Measurements from ENCODE around the gene LZTS2.
"Not testable (repeated sequence)": the region's sequence is repeated elsewhere in the genome, so short reads cannot be mapped to it uniquely, and the experiment has no call there.

The LZTS2 gene

GRCh38 chr10:100999742-101000126, at the start of gene LZTS2:
Gene LZTS2, plus strand, starts transcription at chr10:100999808. Its CDS starts 2,731 bp downstream, at chr10:101002539.
- peak in 1 of 2 donors; percentile 76 for DNase-seq

- no peak for DNase-seq
Observed at GRCh38 chr10:100960251-100960650, 39.4 kb upstream of the LZTS2 start.

DNA sequence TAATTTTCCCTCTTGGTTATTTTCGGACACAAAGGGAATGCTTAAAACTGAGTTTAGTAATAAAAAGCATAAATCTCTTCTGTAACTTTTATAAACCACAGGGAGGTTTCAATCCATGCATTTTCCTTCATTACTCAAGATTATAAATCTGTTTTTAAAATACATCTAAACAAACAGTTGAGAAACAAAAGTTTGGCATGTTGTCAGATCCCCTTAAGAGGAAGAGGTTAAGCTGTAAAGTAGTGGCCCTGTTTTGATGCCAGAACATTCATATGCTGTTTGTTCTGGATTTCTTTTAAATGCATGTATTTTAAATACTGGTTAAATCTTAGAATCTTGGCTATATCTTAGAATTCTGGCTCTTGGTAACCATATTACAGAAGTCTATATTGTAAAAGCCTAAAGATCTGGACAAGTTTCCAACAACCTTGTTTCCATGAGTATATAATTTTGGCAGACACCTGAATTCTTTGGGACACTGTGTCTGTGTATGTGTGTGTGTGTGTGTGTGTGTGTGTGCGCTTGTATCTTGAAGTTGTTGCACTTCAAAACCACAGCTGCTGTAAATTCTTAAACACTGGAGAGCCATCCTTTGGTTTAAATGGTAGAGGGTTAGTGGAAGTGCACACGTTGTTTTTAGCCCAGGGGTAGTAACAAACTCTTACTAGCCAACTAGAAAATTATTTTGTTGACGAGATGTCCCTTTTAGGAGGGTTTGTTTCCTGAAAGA, 37.1 kb upstream of the LZTS2 start:
- no peak for DNase-seq

GRCh38 chr10:100963826-100964225, 35.8 kb upstream of the LZTS2 start:
- DNase-seq = no peak

DNA sequence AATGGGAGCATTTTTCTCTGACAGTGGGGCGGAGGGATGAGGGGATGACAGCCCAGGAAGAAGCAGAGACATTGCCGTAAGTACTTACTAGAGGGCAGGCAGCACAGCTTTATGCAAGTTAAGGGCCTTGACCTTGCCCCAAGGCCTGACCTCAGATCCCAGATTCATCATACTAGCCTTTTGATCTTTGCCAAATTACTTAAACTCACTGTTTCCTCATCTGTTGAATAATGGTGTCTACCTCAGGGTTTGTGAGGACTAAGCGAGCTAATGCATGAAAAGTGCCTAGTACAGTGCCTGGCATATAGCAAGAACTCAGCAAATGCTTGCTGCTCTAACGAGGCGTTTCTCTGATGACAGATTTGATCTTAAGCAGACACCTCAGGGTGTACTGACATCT, 33.8 kb upstream of the LZTS2 start:
- no peak for DNase-seq

- DNase-seq = no peak
Observed at GRCh38 chr10:100966887-100967286, 32.7 kb upstream of the LZTS2 start.

DNA sequence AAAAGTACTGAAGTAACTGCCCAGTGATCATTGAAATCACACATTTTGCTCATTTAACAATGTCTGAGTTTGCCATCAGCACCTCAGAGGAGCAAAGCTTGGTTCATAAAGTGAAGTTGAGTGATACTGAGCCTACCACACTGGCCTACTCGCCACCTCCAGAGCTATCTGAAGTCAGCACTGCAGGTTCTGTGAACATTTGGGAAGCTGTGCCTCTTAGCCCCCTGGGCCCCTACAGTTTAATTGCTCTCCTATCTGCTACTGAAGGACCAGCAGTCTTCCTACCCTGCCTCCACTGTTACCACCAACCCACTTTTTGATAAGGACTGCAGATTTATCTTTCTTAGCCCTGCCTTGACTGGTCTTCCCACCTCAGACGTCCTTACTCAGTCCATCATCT, 32.3 kb upstream of the LZTS2 start:
- no peak for DNase-seq

GRCh38 chr10:100968062-100968736, 31.4 kb upstream of the LZTS2 start:
- DNase-seq = no peak

DNA sequence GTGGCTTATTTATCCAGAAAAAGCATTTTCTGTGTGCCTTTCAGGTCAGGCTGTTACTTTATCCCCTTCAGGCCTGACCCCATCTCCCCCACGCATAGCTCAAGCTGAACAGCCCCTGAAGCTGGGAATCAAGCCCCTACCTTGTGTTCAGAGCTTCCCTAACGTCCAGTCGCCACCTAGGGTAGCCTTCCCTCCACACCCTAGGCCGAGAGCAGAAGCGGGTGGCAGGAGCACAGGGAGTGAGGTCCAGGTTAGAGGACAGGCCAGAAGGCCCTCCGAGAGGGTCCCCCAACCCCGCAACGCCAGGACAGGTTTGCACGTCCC, 30.8 kb upstream of the LZTS2 start:
- DNase-seq = no peak

DNA sequence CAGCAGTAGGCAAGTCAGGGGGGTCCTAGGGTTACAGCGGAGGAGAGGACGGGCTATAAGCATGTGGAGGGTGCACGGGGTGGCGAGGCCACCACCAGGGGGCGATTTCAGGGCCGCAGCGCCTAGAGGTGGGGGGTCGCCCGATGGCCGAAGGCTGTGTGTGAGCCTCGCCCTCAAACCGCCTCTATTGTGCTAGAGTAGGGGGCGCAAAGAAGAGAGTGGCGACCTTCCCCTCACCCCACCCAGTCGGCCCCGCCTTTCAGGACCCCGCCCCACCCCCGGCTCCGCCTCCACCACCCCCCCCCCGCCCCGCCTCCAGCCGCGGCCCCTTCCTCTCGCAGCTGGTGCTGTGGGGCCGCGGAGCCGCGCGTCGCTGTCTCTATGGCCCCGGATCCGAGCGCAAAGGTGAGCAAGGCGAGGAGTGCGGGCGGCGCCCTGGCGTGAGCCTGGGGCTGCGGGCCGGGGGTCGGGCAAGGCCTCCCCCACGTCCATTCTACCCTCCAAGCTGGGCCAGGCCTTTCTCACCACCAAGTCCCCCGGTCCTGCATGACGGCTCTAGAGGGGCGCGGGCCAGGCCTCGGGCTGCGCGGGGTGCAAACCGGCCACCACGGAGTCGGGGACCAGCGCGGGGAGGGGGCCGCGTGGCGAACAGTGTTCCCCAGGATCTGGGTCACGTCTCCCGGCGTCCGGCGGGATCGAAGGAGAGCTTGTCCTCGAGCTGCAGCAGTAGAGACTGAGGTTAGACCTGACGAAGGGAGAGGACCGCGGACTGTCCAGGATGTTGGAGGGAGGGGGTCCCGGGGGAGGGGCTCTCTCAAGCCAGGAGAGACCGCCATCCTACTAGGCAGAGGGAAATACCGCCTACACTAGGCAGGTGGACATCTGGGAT, 30.2 kb upstream of the LZTS2 start, which contains the start of gene SEMA4G:
Gene SEMA4G (plus strand): TSS at position 318 of the 889 bp plus-strand sequence. CDS start 3,409 bp downstream, outside the sequence.
- DNase-seq = peak in 1 of 2 donors; percentile 10

DNA sequence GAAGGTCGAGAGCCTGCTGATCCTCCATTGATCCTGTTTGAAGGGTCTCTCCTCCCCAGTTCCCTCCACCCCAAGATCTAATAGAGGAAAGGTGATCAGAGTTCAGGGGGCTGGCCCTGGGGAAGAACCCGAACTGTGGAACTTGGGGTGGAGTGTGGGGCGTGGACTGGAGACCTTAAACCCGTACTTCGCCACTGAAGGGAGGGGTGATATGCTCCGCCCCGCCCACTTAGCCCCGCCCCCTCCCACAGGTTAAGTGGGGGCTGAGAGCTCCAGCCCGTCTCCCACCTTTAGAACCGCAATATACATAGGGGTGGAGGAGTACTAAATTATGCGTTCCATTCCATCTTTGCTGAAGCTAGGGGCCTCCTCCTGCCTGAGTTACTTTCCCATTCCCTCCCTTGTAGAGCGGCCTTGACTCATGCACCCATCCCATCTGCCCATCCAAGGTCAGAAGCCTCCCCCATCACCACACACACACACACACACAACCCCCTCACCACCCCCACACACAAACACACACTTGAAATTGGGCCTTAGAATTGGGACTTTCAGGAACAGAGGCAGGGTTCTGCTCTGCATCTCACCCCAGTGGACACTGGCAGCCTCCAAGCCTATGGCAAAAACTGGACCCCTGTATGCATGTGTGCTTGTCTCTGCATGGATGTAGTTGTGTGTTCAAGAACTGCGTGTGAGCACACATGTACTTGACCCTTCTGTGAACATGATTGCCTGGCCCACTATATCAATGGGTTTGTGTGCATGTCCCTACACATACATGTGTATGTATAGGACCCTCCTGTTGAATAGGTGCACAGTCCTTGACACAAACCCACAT, 29.3 kb upstream of the LZTS2 start:
- DNase-seq = no peak

DNA sequence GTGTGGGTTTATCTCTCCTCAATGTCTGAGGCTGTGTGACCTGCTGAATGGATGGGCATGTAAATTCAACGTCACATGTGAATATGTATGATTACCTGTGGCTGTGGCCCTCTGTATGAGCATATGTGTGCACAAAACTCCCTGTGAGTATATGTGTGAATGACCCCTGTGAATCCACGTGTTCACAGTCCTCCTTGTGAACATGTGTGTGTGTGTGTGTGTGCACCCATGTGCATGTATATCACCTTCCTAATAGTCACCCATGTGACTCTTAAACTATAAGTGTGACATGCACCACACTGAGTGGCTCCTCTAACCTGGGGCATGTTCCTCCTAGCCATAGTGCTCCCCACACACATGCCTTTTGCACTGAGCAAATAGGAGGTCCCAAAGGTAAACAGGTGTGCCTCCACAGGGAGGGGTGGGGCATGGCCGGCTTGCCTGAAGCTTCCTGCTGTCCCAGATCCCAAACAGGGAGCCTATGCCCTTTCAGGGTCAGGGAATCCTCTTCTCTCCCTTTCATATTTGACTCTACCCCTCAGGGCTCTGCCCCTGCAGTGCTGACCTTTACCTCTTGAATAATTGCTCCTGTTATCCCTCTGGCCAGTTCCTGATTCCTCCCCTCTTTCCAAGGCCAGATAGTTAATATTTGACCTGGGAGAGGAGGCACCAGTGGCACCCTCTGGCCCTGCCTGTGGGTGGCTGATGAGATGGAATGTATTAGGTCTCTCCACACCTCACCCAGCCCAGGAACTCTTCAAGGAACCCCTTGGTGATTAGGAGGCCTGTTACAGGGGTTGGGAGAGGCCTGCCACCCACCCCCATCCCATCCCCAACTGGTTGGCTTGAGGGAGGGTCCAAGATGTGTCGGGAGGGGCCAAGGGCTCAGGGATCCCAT, 28.4 kb upstream of the LZTS2 start:
- no peak for DNase-seq

- no peak for DNase-seq
Observed at GRCh38 chr10:100972115-100972903, 27.3 kb upstream of the LZTS2 start.

- DNase-seq = no peak
Observed at GRCh38 chr10:100972904-100973535, 26.6 kb upstream of the LZTS2 start.

GRCh38 chr10:100975397-100975796, 24.2 kb upstream of the LZTS2 start:
- not testable (repeated sequence) for DNase-seq

GRCh38 chr10:100976906-100977305, 22.7 kb upstream of the LZTS2 start:
- no peak for DNase-seq

DNA sequence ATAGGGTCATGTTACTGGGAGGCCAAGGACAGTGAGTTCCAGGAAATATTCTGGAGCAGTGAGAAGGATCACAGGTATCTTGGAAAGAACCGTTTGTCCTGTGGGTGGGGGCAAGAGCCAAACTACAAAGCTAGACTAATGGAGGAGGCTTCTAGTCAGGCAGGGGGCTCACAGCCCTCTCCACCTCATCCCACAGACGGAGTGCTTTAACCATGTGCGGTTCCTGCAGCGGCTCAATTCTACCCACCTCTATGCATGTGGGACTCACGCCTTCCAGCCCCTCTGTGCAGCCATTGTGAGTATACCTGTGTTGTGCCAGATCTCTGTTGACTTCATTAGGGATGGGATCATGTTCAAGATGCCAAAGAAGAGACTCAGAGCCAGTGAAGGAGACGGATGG, 22.2 kb upstream of the LZTS2 start:
- DNase-seq = no peak

- no peak for DNase-seq
Observed at GRCh38 chr10:100978121-100978900, 21.3 kb upstream of the LZTS2 start.

DNA sequence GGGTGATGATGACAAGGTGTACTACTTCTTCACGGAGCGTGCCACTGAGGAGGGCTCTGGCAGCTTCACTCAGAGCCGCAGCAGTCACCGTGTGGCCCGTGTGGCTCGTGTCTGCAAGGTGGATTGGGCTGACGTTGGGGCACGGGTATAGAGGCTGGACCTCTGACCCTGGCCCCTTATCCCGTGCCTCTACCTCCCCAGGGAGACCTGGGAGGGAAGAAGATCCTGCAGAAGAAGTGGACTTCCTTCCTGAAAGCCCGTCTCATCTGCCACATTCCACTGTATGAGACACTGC, 20.8 kb upstream of the LZTS2 start:
- no peak for DNase-seq

Measured in hippocampal formation (tissue), 2 donors.